GM18511 (cell line): ENCODE data around the gene TXK.

Source experiments
- ATAC-seq: cut with Tn5 transposase; IDR thresholded peaks from one replicate; pipeline ENCODE4 v1.9.1; 2021; ENCODE audit warnings: mild to moderate bottlenecking, moderate library complexity; ENCODE audit not compliant: unreplicated experiment

The TXK gene

GRCh38 chr4:48138511-48138910 is 4.5 kb upstream of the TXK start:
- no peak for ATAC-seq

GRCh38 chr4:48137846-48138245 is 3.8 kb upstream of the TXK start:
- no peak for ATAC-seq

- ATAC-seq: no peak
These were observed 381 bp downstream of the TXK start for GRCh38 chr4:48133669-48134068.

GRCh38 chr4:48131736-48132135 is 2.3 kb downstream of the TXK start:
- ATAC-seq: no peak

GRCh38 chr4:48130100-48130499 is 4.0 kb downstream of the TXK start:
- ATAC-seq: no peak

- ATAC-seq: no peak
These were observed 4.6 kb downstream of the TXK start for GRCh38 chr4:48129307-48130014.

- ATAC-seq: peak; percentile 96
These were observed 6.2 kb downstream of the TXK start for GRCh38 chr4:48127682-48128404.

GRCh38 chr4:48127231-48127630 is 6.8 kb downstream of the TXK start:
- no peak for ATAC-seq

GRCh38 chr4:48126621-48127020 is 7.4 kb downstream of the TXK start:
- no peak for ATAC-seq

GRCh38 chr4:48124870-48125269 is 9.2 kb downstream of the TXK start:
- ATAC-seq: no peak

GRCh38 chr4:48122756-48123155 is 11.3 kb downstream of the TXK start:
- no peak for ATAC-seq

GRCh38 chr4:48121180-48121579 is 12.9 kb downstream of the TXK start:
- ATAC-seq: no peak

GRCh38 chr4:48120132-48120531 is 13.9 kb downstream of the TXK start:
- no peak for ATAC-seq

- no peak for ATAC-seq
These were observed 14.4 kb downstream of the TXK start for GRCh38 chr4:48119646-48120045.

GRCh38 chr4:48118081-48118480 is 16.0 kb downstream of the TXK start:
- ATAC-seq: no peak

GRCh38 chr4:48116582-48116981 is 17.5 kb downstream of the TXK start:
- no peak for ATAC-seq

GRCh38 chr4:48114412-48114811 is 19.6 kb downstream of the TXK start:
- no peak for ATAC-seq

GRCh38 chr4:48112017-48112667 is 21.9 kb downstream of the TXK start:
- ATAC-seq: no peak

- ATAC-seq: no peak
These were observed 23.5 kb downstream of the TXK start for GRCh38 chr4:48110452-48110978.

- peak; percentile 83 for ATAC-seq
These were observed 24.4 kb downstream of the TXK start for GRCh38 chr4:48109413-48110263.
